ENCODE measurements around the gene AIG1.

GRCh38 chr6:143215363-143215762 is 154.7 kb downstream of the AIG1 start:
- TF ChIP-seq CTCF (IDR thresholded peaks at IDR 0.05) (no peak), POLR2A (IDR thresholded peaks at IDR 0.05) (no peak)

All from body of pancreas (tissue), 4 donors.